GM19372 (cell line): ENCODE results near the gene TSPEAR.
"Not testable (repeated sequence)": the region's sequence is repeated elsewhere in the genome, so short reads cannot be mapped to it uniquely, and the experiment has no call there.

Source experiments
- ATAC-seq: cut with Tn5 transposase; IDR thresholded peaks from one replicate; pipeline ENCODE4 v1.9.1; 2021; ENCODE audit warnings: mild to moderate bottlenecking, low read depth, moderate library complexity; ENCODE audit not compliant: unreplicated experiment

Gene TSPEAR

DNA sequence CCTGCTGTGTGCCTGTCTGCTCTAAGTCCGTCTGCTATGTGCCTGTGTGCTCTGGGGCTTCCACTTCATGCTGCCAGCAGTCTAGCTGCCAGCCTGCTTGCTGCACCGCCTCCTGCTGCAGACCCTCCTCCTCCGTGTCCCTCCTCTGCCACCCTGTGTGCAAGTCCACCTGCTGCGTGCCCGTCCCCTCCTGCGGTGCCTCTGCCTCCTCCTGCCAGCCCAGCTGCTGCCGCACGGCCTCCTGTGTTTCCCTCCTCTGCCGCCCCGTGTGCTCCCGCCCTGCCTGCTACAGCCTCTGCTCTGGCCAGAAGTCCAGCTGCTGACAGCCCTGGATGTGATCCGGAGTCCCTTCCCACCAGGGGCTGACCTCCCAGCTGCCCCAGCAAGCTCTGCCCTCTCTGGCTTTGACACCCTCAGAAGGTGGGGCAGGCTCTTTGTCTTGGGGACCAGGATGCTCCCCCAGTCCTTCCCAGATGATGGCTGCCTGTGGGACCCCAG lies 73.5 kb downstream of the TSPEAR start:
- ATAC-seq, result not testable (repeated sequence)

GRCh38 chr21:44637018-44637850 lies 74.1 kb downstream of the TSPEAR start, which contains the start of gene KRTAP10-10:
Gene KRTAP10-10, plus strand, starts transcription at chr21:44637356. Its CDS starts 62 bp downstream, at chr21:44637418.
- ATAC-seq, result no peak

GRCh38 chr21:44636209-44637017 lies 75.0 kb downstream of the TSPEAR start:
- no peak for ATAC-seq

DNA sequence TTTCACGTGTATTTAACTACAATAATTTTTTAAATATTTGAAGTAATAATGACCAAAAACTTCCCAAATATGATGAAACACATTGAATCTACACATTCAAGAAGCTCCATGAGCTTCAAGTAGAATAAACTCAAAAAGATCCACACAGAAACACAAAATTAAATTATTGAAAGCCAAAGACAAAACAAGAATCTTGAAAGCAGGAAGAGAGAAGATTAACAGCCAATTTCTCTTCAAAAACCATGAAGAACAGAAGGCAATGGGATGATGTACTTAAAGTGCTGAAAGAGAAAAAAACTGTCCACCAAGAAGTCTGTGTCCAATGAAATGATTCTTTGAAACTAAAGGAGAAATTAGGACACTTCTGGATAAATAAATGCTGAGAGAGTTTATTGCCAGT lies 79.3 kb downstream of the TSPEAR start:
- no peak for ATAC-seq

DNA sequence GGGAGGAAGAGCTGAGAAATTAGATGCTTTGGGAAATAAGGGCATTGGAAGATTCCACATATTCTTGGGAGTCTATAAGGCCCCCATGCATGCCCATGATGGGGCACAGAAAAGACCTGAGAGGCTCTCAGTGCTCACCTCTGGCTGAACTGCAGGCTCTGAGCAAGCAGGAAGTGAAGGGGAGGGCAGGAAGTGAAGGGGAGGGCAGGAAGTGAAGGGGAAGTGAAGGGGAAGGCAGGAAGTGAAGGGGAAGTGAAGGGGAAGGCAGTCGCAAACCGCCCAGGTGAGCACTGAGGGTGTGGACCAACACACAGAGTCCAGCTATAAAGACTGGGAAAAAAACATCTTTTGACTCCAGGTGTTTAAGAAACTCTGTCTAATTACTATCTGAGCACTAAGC lies 80.9 kb downstream of the TSPEAR start:
- ATAC-seq, result no peak

DNA sequence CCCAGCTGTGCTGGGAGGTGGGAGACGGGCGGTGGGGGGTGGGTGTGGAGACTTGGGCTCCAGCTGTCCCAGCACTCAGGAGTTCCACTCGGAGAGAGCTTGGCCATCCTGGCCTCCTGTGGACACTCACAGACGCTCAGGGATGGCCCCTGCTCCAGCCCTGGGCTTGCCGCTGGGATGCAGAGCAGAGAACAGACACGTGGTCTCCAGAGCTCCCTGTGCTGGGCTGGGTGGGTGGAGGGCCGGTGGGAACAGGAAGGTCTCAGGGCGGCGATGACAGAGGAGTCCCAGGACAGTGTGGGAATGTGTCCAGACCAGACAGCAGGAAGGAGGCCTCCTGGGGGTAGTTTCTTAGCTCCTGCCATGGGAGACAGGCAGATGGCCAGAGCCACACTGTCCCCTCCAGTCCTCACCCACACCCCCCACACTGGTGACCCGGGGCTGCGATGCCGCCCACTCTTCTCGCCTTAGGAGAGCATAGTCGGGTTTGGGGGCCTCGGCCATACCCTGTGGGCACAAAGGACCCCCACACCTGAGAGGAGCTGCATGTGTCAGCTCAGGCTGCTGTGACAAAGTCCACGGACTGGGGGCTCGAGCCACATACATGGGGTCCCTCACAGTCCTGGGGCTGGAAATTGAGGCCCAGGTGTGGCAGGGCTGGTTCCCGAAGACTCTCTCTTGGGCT lies 82.5 kb downstream of the TSPEAR start:
- ATAC-seq, result no peak

DNA sequence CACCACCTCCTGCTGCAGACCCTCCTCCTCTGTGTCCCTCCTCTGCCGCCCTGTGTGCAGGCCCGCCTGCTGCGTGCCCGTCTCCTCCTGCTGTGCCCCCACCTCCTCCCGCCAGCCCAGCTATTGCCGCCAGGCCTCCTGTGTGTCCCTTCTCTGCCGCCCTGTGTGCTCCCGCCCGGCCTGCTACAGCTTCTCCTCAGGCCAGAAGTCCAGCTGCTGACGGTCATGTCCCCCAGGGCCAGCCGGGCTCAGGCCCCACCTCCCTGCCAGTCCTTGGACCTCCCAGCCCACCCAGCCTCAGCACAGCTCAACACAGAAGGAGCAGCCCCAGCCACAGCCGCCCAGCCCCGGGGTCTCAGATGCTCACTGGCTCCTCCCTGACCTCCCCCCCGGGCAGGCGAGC lies 83.5 kb downstream of the TSPEAR start:
- ATAC-seq, result not testable (repeated sequence)

DNA sequence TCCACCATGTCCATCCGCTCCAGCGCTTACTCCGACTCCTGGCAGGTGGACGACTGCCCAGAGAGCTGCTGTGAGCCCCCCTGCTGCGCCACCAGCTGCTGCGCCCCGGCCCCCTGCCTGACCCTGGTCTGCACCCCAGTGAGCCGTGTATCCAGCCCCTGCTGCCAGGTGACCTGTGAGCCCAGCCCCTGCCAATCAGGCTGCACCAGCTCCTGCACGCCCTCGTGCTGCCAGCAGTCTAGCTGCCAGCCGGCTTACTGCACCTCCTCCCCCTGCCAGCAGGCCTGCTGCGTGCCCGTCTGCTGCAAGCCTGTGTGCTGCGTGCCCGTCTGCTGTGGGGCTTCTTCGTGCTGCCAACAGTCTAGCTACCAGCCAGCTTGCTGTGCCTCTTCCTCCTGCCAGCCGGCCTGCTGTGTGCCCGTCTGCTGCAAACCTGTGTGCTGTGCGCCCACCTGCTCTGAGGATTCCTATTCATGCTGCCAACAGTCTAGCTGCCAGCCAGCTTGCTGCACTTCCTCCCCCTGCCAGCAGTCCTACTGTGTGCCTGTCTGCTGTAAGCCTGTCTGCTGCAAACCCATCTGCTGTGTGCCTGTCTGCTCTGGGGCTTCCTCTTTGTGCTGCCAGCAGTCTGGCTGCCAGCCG lies 84.1 kb downstream of the TSPEAR start:
- not testable (repeated sequence) for ATAC-seq

- no peak for ATAC-seq
Measured at GRCh38 chr21:44626673-44627143, 84.7 kb downstream of the TSPEAR start, which contains the start of gene KRTAP10-9. Gene KRTAP10-9, plus strand, starts transcription at chr21:44627093. Its CDS starts 79 bp downstream, at chr21:44627172.

- ATAC-seq, result no peak
Measured at GRCh38 chr21:44626262-44626661, 85.1 kb downstream of the TSPEAR start.

DNA sequence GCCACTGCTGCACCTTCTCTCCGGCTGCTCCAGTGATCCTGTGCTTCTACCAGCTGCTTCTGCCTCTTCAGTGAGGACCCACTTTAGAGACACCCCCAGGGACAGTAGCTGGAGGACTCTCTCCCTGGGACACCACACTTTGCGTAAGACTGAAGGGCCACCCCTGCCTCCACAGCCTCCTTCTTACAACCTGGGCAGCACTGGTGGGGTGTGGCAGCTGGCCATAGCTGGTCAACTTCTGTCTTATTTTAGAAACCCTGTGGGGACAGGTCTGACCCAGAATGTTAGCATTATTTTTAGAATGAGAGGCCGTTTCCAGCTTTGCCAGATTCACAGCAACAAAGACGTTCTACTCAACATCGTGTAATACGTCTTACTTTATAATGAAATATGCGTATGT lies 85.6 kb downstream of the TSPEAR start:
- no peak for ATAC-seq

- no peak for ATAC-seq
Measured at GRCh38 chr21:44623575-44623974, 87.8 kb downstream of the TSPEAR start.

DNA sequence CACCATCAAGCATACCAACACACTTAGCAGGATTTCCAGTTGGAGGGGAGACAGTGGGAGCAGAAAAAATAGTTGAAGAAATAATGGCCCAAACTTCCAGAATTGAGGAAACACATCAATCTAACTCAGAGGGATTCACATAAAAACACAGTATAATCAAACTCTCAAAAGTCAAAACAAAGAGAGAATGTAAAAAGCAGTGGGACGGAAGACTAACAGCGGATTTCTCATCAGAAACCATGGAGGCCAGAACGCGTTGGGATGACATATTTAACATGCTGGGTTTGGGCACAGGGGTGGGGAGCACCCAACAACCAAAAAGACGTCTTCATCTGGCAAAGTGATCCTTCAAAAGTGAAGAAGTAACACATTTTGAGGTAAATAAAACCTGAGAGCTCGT lies 91.5 kb downstream of the TSPEAR start:
- ATAC-seq, result no peak

DNA sequence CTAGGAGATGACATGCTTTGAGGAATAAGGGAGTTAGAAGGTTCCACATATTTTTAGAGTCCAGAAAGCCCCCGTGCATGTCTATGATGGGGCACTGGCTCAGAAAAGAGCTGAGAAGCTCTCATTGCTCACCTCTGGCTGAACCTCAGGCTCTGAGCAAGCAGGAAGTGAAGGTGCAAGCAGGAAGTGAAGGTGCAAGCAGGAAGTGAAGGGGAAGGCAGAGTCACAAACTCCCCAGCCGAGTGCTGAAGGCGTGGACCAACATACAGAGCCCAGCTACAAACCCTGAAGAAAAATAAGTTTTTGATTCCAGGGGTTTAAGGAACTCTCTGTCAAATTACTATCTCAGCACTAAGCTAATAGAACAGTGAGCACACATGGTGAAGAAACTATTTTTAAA lies 92.5 kb downstream of the TSPEAR start:
- ATAC-seq, result no peak

- no peak for ATAC-seq
Measured at GRCh38 chr21:44618504-44618903, 92.9 kb downstream of the TSPEAR start.

- no peak for ATAC-seq
Measured at GRCh38 chr21:44617071-44617501, 94.3 kb downstream of the TSPEAR start.

- no peak for ATAC-seq
Measured at GRCh38 chr21:44616591-44616926, 94.8 kb downstream of the TSPEAR start.

GRCh38 chr21:44615911-44616590 lies 95.3 kb downstream of the TSPEAR start:
- no peak for ATAC-seq

DNA sequence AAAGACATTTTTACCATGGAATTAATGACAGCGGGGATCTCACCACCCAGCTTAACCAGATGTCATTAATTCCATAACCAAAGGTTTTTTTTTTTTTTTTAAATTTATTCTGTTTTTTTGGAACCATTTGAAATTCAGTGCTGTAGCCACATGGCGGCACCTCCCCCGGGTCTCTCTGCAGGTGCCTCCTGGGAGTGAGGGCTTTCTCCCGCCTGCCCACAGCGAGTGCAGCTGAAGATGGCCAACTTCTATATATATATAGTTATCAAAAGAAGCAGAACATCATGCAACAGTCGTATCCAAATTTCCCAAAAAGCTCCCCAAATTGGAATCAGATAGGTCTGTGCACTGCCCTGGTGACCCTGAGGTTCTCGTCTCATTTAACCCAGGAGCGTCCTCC lies 95.9 kb downstream of the TSPEAR start:
- no peak for ATAC-seq

- no peak for ATAC-seq
Measured at GRCh38 chr21:44614961-44615391, 96.4 kb downstream of the TSPEAR start.
